ENCODE measurements around the gene KRT75.
"Not testable (repeated sequence)": the region's sequence is repeated elsewhere in the genome, so short reads cannot be mapped to it uniquely, and the experiment has no call there.

The KRT75 gene

DNA sequence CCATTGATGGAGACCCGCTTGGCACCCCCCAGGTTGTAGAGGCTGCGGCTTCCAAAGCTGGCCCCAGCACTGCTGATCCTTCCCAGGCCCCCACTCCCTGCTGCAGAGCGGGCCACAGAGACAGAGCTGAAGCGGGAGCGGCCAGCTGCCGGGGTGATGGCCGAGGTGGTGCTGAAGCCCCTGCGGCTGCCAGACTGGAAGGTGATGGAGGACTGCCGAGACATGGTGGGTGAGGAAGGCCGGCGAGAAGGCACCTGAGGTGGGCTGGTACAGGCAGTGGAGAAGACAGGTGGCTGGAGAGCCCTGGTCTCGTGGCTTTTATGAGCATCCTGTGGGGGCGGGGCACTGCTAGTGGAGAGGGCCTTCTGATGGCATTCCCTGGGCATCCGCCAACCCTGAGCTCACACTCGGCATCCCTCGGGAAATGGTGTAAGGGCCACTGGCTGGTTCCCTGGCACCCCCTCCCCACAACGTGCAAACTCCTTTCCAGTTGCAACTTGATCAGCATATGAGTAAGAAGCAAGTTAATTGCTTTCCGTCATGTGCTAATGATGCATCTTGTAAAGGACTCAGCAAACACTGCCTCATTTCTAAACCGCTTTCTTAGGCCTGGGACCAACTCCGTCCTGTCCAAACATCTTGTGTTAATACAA lies at the start of gene KRT75:
Gene KRT75 (minus strand): TSS at position 291 of the 653 bp plus-strand sequence. CDS start 67 bp downstream, at position 224.
- no peak for DNase-seq

DNA sequence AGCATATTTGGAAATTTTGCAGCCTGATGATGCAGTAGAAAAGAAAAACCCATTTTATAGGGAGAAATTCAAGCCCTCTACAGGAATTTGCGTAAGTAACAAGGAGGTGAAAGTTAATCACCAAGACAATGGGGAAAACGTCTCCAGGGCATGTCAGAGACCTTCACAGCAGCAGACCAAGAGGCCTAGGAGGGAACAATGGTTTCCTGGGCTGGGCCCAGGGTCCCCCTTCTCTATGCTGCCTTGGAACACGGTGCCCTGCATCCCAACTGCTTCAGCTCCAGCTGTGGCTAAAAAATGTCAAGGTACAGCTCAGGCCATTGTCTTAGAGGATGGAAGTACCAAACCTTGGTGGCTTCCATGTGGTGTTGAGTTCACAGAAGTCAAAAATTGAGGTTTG lies 45.9 kb upstream of the KRT75 start:
- DNase-seq: no peak

DNA sequence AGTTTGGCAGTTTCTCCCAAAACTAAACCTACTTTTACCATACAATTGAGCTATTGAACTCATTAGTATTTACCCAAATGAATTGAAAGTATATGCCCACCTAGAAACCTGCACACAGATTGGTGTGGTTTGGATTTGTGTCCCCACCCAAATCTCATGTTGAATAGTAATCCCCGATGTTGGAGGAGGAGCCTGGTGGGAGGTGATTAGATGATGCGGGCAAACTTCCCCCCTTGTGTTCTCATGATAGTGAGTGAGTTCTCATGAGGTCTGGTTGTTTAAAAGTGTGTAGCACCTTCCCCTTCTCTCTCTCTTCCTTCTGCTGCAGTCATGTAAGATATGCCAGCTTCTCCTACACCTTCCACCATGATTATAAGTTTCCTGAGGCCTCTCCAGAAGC lies 43.5 kb upstream of the KRT75 start:
- no peak for DNase-seq

DNA sequence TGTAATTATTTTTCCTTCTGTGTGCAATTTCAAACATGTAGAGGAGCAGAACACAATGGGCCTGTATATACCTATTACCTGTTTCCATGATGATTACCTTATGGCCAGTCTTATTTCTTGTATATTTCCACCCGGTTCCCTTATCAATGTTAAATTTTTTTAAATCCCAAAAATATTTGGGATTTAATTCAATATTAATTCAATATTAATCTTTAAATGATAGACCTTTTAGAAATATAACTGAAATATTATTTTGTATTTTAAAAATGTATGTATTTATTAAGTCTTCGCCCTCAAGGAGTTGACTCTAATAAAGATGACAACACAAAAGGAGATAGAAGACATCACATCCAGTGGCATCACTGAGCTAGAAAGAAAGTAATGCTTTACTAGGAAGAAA lies 40.0 kb upstream of the KRT75 start:
- no peak for DNase-seq

DNA sequence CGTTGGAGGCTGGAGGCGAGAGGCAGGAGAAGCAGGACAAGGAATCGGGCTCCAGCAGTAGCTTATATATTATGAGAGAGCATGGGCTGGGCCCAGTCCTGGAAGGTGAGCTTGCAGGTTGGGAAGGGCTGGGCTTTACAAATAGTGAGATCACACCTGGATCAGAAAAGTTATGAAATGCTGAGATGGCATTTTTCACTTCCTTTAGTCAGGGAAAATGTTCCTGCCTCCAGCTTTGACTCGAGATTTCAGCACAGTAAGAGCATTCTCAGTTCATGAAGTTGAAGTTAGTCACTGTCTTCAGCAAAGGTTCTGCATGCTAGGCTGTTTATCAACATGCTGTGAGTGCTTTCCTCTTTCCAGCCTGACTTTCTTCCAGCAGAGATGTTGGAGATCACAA lies 39.6 kb upstream of the KRT75 start, which contains the start of gene KRT6C:
Gene KRT6C (minus strand): TSS at position 38 of the 400 bp plus-strand sequence. CDS start 68 bp downstream, outside the sequence.
- DNase-seq: no peak

DNA sequence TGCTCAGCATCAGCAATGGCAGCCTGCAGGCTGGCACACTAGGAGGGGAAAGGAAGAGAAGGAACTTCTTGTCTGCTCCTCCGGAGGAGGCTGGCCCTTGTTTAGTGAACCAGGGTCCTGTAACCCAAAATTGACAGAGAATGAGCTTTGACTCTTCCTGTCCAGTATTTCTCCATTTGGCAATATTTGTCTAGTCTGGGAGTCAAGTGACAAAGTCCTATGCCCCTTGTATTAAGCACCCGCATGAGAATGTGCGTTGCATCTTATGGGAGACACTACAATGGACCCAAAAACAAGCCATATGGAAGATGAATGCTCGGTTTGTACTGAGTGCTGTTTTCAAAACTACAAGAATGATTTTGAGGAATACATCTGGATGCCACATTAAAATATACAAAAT lies 35.7 kb upstream of the KRT75 start:
- no peak for DNase-seq

DNA sequence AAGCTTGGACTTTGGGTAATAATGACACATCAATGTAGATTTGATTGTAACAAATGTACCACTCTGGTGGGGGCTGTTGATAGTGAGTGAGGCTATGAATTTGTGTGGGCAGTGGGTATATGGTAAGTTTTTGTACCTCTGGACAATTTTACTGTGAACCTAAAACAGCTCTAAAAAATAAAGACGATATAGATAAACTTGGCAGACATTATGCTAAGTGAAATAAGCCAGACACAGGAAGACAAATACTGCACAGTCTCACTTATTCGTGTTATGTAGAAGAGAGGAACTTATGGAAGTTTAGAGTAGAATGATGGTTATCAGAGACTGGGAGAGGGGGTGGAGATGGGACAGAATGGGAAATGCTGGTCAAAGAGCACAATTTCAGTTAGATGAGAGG lies 30.7 kb upstream of the KRT75 start:
- DNase-seq: no peak

DNA sequence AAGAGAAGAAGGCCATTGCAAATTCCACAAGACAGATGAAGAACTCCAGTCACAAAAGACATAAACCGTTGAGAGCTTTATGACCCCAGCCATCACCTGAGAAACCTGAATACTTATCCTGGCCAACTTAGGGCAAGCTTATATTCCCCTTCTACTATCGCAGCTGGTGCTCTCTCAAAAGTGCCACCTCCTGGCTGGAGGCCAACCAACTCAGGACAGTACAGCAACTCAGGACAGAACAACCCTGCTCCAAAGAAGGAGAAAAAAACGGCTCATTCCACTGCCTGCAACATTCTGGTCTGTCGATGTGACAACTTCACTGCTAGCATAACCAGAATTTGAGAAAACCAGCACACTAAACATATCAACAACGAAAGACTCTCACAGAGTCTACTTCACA lies 27.5 kb upstream of the KRT75 start:
- no peak for DNase-seq

DNA sequence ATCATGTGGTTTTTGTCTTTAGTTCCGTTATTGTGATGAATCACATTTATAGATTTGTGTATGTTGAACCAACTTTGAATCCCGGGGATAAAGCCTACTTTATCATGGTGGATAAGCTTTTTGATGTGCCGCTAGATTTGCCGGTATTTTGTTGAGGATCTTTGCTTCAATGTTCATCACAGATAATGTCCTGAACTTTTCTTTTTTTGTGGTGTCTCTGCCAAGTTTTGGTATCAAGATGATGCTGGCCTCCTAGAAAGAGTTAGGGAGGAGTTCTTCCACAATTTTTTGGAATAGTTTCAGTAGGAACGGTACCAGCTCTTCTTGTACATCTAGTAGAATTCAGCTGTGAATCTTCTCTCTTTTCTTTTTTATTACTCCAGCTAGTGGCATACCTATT lies 24.7 kb upstream of the KRT75 start:
- no peak for DNase-seq

DNA sequence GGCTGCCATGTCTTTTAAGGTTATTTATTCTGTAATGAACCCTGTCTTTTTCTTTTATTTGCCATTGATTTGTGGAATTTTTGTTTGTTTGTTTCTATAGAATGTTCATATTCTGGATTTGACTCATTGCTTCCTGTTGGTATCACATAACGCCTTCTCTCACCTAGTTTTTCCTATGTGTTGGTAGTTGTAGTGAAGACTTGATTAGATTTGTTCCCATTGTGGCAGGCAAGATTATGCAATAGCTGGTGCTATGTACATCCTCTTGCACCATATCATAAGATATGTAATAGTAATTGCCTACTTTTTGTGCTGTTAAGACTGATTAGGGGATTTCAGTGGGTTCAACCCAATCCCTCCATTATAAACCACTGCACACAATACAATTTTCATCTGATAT lies 21.6 kb upstream of the KRT75 start:
- no peak for DNase-seq

DNA sequence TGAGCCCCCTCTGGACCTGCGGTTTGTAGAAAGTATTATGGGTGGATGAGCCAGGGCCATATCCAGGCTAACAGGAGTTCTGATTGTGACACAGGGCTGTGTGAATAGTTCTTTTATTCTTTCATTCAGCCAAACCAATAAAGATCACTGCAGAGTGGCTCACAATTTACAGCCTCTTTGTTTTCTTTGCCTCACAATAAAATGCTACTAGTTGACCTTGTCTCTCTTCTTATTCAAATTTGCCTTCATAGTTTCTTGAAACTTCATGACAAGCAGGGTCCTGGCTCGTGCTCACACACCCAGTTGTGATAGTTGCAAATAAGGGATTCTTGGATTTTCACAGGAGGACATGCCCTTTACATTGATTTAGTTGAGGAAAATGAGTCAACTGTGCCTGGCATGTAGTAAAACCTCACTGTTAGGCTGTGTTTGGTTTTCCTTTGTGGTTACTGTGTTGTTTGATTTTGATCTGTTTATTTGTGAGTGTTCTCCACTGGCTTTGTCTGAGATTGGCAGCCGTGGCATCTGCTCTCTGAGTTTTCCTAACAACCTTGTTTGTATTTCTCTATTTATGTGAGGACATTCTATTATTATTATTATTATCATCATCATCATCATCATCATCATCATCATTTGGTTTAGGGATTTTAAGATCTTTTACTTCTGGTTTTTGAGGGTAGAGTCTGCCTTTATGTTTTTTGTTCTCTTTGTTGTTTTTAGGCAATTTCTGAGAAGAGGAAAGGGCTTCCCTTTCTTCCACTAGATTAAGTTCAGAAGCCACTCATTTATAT lies 20.4 kb upstream of the KRT75 start:
- no peak for DNase-seq

DNA sequence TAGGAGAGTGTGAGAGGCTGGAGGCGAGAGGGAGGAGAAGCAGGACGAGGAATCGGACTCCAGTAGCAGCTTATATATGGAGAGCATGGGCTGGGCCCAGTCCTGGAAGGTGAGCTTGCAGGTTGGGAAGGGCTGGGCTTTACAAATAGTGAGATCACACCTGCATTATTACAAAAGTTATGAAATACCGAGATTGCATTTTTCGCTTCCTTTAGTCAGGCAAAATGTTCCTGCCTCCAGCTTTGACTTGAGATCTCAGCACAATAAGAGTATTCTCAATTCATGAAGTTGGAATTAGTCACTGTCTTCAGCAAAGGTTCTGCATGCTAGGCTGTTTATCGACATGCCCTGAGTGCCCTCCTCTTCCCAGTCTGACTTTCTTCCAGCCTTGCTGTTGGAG lies 17.9 kb upstream of the KRT75 start, which contains the start of gene KRT6B:
Gene KRT6B (minus strand): TSS at position 46 of the 400 bp plus-strand sequence. CDS start 68 bp downstream, outside the sequence.
- no peak for DNase-seq

DNA sequence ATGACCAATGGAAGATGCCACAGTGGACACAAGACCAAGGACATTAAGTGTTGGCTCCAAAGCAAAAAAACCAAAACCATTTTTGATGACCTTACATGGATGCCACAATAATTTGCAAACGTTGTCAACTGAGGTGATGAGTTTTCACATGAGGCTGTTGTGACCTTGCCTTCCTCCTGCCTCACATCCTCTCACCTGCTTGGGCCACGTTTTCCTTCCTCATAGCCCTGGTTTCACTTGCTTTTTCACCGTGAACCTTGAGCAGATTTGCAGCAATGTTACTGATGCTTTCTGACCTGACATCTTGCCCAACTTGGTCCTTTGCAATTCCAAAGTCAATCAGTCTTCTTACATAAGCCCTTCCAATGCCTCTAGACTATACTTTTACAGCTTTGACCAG lies 14.1 kb upstream of the KRT75 start:
- no peak for DNase-seq

DNA sequence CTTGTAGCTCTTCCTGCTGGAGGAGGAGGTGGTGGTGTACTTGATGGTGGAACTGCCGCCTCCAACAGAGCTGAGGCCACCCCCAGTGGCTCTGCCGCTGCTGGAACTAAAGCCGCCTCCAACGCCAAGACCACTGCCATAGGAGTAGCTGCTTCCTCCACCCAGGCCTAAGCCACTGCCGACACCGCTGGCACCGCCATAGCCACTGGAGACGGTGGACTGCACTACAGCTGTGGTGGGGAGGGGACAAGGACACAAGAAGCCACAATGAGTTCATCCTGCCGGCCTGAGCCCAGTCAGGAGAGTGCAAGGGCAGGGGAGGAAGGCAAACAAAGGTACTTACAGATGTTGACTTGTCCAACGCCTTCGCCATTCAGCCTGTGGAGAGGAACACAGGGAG lies 13.0 kb upstream of the KRT75 start:
- not testable (repeated sequence) for DNase-seq

DNA sequence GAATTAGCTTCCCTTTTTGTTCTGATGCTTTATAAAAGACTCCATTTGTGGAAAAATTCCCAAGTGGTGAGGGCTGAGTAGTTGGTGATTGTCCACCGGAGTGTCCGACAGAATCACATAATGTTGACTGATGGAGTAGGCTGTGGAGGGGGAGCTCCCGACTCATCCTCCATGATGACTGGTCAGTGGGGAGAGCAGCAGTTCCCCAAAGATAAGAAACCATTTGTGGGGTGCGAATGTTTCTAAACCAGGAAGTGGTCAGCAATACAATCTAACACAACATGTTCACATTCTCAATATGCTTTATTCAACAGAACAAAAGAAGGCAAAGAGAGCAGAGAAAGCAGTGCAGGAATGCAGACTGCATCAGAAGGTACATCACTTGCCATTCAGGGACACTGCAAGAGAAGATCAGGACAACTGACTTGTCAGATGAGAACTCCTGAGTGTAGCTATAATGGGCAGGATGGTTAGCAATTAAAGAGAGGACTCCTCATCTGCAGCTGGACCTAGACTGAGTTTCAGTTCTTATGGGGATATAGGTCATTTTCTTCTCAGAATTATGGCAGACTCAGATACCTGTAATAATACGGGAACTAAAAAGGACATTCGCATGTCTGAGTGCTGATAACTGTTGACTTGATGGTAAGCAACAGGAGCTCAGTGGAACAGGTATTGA lies 12.3 kb upstream of the KRT75 start:
- no peak for DNase-seq

DNA sequence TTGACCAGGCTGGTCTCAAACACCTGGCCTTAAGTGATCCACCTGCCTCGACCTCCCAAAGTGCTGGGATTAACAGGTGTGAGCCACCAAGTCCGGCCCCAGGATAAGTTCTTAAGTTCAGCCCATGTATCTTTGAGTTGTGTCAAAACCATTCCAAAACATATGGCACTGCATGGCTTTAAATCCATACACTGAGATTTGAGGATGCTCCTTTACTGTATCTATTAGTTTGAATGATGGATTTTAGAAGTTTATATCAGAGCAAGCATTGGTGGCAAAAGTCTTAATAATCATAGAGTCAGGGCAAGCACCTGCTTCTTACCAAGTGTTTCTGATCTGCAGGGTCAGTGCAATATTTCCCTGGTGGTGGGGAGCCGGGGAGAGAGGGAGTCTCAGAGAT lies 11.7 kb upstream of the KRT75 start:
- DNase-seq: no peak

DNA sequence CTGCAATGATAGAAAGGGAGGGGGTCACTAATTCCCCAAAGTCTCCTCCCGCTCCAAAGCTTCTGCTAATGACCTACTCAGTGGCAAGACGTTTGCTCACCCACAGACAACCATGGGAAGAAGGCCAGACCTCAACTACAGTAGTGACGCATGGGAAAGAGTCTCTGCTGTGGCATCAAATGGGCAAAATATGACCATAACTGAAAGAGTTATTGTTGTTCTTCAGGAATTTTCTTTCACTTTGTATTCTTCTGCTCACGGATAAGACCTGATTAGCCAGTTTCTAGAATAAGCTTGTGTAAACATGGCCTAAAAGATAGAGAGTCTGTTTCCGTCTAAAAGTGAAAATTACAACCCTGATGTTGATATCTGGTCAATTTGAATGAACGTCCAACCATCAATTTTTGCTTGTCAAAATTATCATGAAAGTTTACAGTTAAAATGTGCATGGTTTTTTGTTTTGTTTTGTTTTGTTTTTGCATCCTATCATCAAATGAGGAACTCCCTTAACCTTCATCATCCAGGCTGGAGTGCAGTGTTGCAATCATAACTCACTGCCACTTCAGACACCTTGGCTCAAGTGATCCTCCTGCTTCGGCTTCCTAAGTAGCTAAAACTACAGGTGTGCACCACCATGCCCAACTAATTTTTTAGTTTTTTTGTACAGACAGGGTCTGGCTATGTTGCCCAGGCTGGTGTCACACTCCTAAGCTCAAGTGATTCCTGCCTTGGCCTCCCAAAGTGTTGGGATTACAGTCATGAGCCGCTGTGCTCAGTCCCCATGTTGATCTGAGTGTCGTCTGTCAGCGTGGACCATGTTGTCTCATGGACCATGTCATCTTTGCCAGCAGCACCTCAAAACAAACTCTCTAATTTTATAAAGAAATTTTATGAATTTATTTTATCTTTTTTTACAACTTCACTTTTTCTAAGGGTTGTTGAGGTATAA lies 10.8 kb upstream of the KRT75 start:
- no peak for DNase-seq

DNA sequence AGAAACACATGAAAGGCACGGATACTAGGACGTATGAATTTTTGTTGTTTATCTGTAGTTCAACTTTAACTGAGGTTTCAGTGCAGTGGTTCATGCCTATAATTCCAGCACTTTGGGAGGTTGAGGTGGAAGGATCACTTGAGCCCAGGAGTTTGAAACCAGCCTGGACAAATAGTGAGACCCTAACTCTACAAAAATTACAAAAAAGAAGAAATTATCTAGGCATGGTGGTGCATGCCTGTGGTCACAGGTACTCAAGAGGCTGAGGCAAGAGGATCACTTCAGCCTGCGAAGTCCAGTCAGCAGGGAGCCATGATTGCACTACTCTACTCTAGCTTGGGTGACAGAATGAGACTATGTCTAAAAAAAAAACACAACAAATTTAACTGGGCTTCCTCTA lies 9.8 kb upstream of the KRT75 start:
- DNase-seq: no peak

DNA sequence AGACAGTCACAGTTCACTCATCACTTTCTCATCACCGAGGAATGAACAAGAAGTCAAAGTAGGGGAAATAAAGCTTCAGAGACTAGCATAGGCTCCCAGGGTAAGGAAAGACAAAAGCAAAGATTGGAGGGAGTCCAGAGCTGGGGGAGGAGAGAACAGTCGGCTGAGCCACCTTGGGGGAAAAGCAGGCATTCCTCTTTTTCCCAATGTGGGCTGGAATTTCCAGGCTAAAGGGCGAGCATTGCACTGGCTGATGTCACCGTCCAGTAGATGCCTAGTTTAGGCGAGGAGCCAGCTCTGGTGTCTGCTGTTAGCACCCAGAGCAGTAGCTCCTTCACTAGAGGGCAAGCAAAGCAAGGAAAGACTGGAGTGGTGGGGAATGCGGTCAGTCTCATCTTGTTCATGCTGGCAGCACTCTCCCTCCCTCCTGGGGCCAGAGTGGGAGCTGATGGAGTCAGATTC lies 8.5 kb upstream of the KRT75 start:
- no peak for DNase-seq

DNA sequence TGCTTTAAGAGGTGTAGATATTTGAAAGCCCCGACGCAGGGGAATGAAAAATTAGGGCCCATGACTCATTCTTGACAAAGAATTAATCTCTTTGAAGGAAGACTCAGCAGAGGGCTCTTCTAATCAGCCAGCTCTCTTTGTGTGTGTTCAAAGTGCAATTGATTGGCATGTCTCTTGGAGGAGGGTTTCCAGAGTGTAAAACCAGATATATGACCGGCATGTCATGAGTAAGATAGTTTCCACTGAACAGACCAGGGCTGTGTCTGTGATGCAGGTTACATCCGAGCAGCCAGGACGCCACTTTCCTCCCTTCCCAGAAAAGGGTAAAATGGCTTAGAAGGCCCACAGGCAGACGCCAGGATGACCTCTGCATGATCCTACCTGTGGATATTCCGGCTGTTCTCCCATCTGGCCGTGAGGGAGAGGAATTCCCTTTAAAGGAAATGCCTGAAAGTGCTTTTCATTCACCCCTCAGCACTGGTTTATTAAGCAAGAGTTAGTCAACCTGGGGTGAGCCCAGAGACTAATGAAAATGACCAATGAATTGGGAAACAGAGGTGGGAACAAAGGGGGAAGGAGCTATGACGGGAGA lies 7.2 kb upstream of the KRT75 start:
- no peak for DNase-seq

DNA sequence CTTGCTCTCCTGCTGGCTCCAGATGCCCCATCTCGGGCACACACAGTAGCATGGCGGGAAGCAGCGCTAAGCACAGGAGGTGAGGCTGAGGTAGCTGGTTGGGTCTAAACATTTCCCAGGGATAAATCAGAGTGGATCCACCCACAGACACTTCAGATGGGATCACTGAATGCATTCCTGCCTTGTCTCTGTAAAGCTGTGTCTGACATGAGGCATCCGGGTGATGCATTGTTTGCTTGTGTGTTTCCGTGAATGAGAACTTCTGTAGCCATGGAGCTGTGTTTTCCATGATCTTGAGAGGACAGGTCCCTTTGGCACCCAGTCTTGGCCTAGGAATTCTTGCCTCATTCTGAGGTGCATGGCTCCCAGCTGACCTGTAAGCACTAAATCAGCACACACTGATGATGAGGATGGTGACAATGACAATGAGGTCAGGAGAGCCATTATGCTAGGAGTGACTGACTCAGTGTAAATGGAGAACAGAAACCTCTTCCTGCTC lies 6.7 kb upstream of the KRT75 start:
- no peak for DNase-seq

DNA sequence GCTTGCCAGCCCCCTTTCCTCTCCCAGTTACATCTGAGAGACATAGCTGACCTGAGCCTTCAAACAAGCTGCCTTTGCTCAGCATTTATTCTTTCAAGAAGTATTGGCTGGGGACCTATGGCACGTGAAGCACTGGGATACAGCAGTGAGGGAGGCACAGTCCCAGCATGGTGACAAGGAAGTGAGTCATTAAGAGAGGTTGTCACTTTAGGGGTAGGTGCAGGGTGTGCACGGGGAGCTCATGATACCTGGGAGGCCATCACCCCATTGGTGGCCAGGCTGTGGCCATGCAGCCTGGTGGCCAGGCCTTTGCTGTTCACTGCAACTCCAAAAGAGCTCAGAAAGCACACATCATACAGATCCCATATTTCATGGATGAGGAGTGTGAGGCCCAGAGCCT lies 5.7 kb upstream of the KRT75 start:
- DNase-seq: no peak
